ENCODE results near the gene TESK1.
"Not testable (repeated sequence)": the region's sequence is repeated elsewhere in the genome, so short reads cannot be mapped to it uniquely, and the experiment has no call there.

The TESK1 gene

GRCh38 chr9:35603506-35603985 is 1.5 kb upstream of the TESK1 start:
- peak overlapping the region; percentile 67 for H3K9ac ChIP-seq
- TF ChIP-seq Cebpa-rat (IDR thresholded peaks at IDR 0.05) = 0 out of 2 replicates have a peak, but pooled peaks have one; percentile 25

GRCh38 chr9:35603986-35604577 is 980 bp upstream of the TESK1 start:
- peak overlapping the region; percentile 87 for H3K9ac ChIP-seq
- no peak for TF ChIP-seq Cebpa-rat (IDR thresholded peaks at IDR 0.05)
- peak overlapping the region; percentile 99 for H3K4me2 ChIP-seq
- no peaks in the 10 kb centered on the region for H3K27me3 ChIP-seq
- H3K27ac ChIP-seq = peak overlapping the region; percentile 61
- peaks cover 49% of the 10 kb centered on the region for H3K4me1 ChIP-seq
- peaks cover 36% of the 10 kb centered on the region for H4K20me1 ChIP-seq
- H3K9me3 ChIP-seq = no peaks in the 10 kb centered on the region
- peak overlapping the region; percentile 88 for H3K4me3 ChIP-seq
- peaks cover 24% of the 10 kb centered on the region for H3K36me3 ChIP-seq

More at GRCh38 chr9:35603506-35603985, 1.5 kb upstream of the TESK1 start:
- H3K4me3 ChIP-seq = peak overlapping the region; percentile 61
- H4K20me1 ChIP-seq = peaks cover 30% of the 10 kb centered on the region
- peaks cover 19% of the 10 kb centered on the region for H3K36me3 ChIP-seq
- peaks cover 5% of the 10 kb centered on the region; the same call in 1 of the 2 replicates for H3K9me3 ChIP-seq
- H3K4me1 ChIP-seq = peaks cover 54% of the 10 kb centered on the region
- H3K27ac ChIP-seq = peak overlapping the region; percentile 61
- peak overlapping the region; percentile 73 for H3K4me2 ChIP-seq
- no peaks in the 10 kb centered on the region for H3K27me3 ChIP-seq

GRCh38 chr9:35605351-35606137 is 482 bp downstream of the TESK1 start:
- Histone ChIP-seq H3K36me3 (peaks cover 39% of the 10 kb centered on the region), H3K27me3 (no peaks in the 10 kb centered on the region), H4K20me1 (peaks cover 47% of the 10 kb centered on the region), H3K9ac (peak overlapping the region; percentile 87), H3K4me1 (peaks cover 49% of the 10 kb centered on the region), H3K27ac (peak overlapping the region; percentile 86), H3K9me3 (no peaks in the 10 kb centered on the region), H3K4me3 (peak overlapping the region; percentile 88), H3K4me2 (peak overlapping the region; percentile 90)
- no peak for TF ChIP-seq Cebpa-rat (IDR thresholded peaks at IDR 0.05)

- Histone ChIP-seq H3K27ac (peak overlapping the region; percentile 86), H4K20me1 (peaks cover 53% of the 10 kb centered on the region)
- no peak for TF ChIP-seq Cebpa-rat (IDR thresholded peaks at IDR 0.05)
These were observed 1.1 kb downstream of the TESK1 start for GRCh38 chr9:35606138-35606504.

GRCh38 chr9:35606726-35607125 is 1.7 kb downstream of the TESK1 start:
- Histone ChIP-seq H3K27me3 (no peaks in the 10 kb centered on the region), H3K27ac (no peak overlapping the region), H3K9me3 (no peaks in the 10 kb centered on the region), H3K36me3 (peaks cover 51% of the 10 kb centered on the region), H3K4me1 (peaks cover 56% of the 10 kb centered on the region), H3K4me2 (peak overlapping the region; percentile 90), H3K4me3 (peak overlapping the region; percentile 88), H4K20me1 (peaks cover 57% of the 10 kb centered on the region), H3K9ac (0 out of 2 replicates have a peak overlapping the region, but pooled peaks have one; percentile 87)
- no peak for TF ChIP-seq Cebpa-rat (IDR thresholded peaks at IDR 0.05)

More at GRCh38 chr9:35606138-35606504, 1.1 kb downstream of the TESK1 start:
- Histone ChIP-seq H3K4me2 (peak overlapping the region; percentile 90), H3K27me3 (no peaks in the 10 kb centered on the region), H3K36me3 (peaks cover 45% of the 10 kb centered on the region), H3K4me1 (peaks cover 50% of the 10 kb centered on the region), H3K4me3 (peak overlapping the region; percentile 88), H3K9ac (peak overlapping the region; percentile 87), H3K9me3 (no peaks in the 10 kb centered on the region)

- peaks cover 63% of the 10 kb centered on the region for H3K4me1 ChIP-seq
- peaks cover 72% of the 10 kb centered on the region for H4K20me1 ChIP-seq
- no peaks in the 10 kb centered on the region for H3K27me3 ChIP-seq
- TF ChIP-seq Cebpa-rat (IDR thresholded peaks at IDR 0.05) = no peak
- no peak overlapping the region for H3K27ac ChIP-seq
- no peak overlapping the region for H3K4me2 ChIP-seq
- no peak overlapping the region for H3K4me3 ChIP-seq
- no peak overlapping the region for H3K9ac ChIP-seq
- peaks cover 66% of the 10 kb centered on the region for H3K36me3 ChIP-seq
- H3K9me3 ChIP-seq = no peaks in the 10 kb centered on the region
These were observed 3.2 kb downstream of the TESK1 start for GRCh38 chr9:35608221-35608620.

- Histone ChIP-seq H3K9ac (no peak overlapping the region), H3K27ac (0 out of 2 replicates have a peak overlapping the region, but pooled peaks have one; percentile 26), H3K4me1 (peaks cover 68% of the 10 kb centered on the region), H4K20me1 (peaks cover 82% of the 10 kb centered on the region), H3K4me2 (peak overlapping the region; percentile 14; the same call in 1 of the 2 replicates), H3K4me3 (no peak overlapping the region), H3K9me3 (no peaks in the 10 kb centered on the region), H3K27me3 (no peaks in the 10 kb centered on the region), H3K36me3 (peaks cover 76% of the 10 kb centered on the region)
- TF ChIP-seq Cebpa-rat (IDR thresholded peaks at IDR 0.05) = no peak
These were observed 4.1 kb downstream of the TESK1 start for GRCh38 chr9:35609001-35609819.

- no peaks in the 10 kb centered on the region for H3K27me3 ChIP-seq
- no peaks in the 10 kb centered on the region for H3K9me3 ChIP-seq
- H3K4me3 ChIP-seq = no peak overlapping the region
- TF ChIP-seq Cebpa-rat (IDR thresholded peaks at IDR 0.05) = no peak
- H3K4me1 ChIP-seq = peaks cover 71% of the 10 kb centered on the region
- peak overlapping the region; percentile 14; the same call in 1 of the 2 replicates for H3K4me2 ChIP-seq
- peaks cover 88% of the 10 kb centered on the region for H4K20me1 ChIP-seq
- H3K36me3 ChIP-seq = peaks cover 81% of the 10 kb centered on the region
- no peak overlapping the region for H3K9ac ChIP-seq
- 0 out of 2 replicates have a peak overlapping the region, but pooled peaks have one; percentile 26 for H3K27ac ChIP-seq
These were observed 4.7 kb downstream of the TESK1 start for GRCh38 chr9:35609820-35610163.

GRCh38 chr9:35611230-35611797 is 6.3 kb downstream of the TESK1 start:
- peaks cover 96% of the 10 kb centered on the region for H3K36me3 ChIP-seq
- no peak overlapping the region for H3K27ac ChIP-seq
- H3K27me3 ChIP-seq = no peaks in the 10 kb centered on the region
- H4K20me1 ChIP-seq = peaks cover 95% of the 10 kb centered on the region
- H3K4me1 ChIP-seq = peaks cover 80% of the 10 kb centered on the region
- H3K4me3 ChIP-seq = no peak overlapping the region
- H3K4me2 ChIP-seq = no peak overlapping the region
- no peak for TF ChIP-seq Cebpa-rat (IDR thresholded peaks at IDR 0.05)
- H3K9me3 ChIP-seq = no peaks in the 10 kb centered on the region
- H3K9ac ChIP-seq = no peak overlapping the region

- not testable (repeated sequence) for H3K9ac ChIP-seq, H3K27ac ChIP-seq, H3K4me3 ChIP-seq, H3K27me3 ChIP-seq, H3K9me3 ChIP-seq, H3K4me2 ChIP-seq
- Histone ChIP-seq H4K20me1 (peaks cover 91% of the 10 kb centered on the region), H3K36me3 (peaks cover 91% of the 10 kb centered on the region), H3K4me1 (peaks cover 79% of the 10 kb centered on the region)
These were observed 7.0 kb downstream of the TESK1 start for GRCh38 chr9:35612066-35612465.

Measured in BLaER1 (cell line).